Measurements from ENCODE around the gene EEF1G. TPM values are rescaled to one million over a fixed set of nuclear protein-coding genes. Genes with fewer than 3 reads are reported as not detected.

EEF1G gene
- total RNA-seq, 1 donor from 2014 or later, result 1,298 TPM

DNA sequence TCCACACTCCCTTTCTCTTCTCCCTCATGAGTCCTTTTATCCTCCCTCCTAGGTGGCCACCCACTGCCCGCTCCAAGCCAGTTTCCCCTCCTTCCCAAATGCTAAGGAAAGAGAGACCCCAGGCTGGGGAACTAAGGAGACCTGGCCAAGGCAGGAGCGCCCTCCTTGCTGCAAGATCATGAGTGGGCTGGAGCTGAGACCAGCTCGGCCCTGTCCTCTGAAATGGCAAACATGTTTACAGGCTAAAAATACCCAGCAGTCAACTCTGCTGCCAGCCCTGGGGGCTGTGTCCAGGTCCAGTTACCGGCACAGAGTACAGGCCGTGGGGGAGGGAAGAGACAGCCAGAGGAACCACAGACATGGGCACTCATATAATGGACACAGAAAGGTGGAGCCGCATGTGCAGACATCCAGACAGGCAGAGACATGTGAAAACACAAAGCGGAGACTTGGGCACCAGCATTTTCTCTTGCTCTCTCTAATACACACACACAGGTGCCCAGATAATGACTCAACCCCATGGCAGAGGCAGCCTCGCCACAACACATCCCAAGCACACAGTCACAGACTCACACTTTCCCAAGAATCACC lies 25.9 kb downstream of the EEF1G start:
- Mint-ChIP-seq H3K9me3 (ENCODE audit: unreplicated experiment) (no peaks in the 10 kb centered on the region), H3K36me3 (ENCODE audit: low read depth, unreplicated experiment) (no peaks in the 10 kb centered on the region), H3K27me3 (ENCODE audit: low read depth, unreplicated experiment) (no peaks in the 10 kb centered on the region), H3K27ac (ENCODE audit: unreplicated experiment) (peak overlapping the region; percentile 86), H3K4me1 (ENCODE audit: low read depth, unreplicated experiment) (peaks cover 34% of the 10 kb centered on the region), H3K4me3 (ENCODE audit: unreplicated experiment) (peak overlapping the region; percentile 84)
- Histone ChIP-seq H2AFZ (ENCODE audit: low read depth, low read length) (peak overlapping the region; percentile 24), H3K4me1 (ENCODE audit: insufficient read depth, low read length) (peaks cover 45% of the 10 kb centered on the region), H3K27ac (ENCODE audit: low read depth, low read length) (peak overlapping the region; percentile 66), H3K4me2 (ENCODE audit: low read length) (peak overlapping the region; percentile 90), H3K9ac (ENCODE audit: low read length) (peak overlapping the region; percentile 91), H3K27me3 (ENCODE audit: insufficient read depth, low read length) (no peaks in the 10 kb centered on the region), H3K79me2 (ENCODE audit: insufficient read depth, low read length) (peaks cover 46% of the 10 kb centered on the region), H3K4me3 (ENCODE audit: insufficient read depth, low read depth, low read length) (peak overlapping the region; percentile 95), H3K36me3 (ENCODE audit: insufficient read depth, low read length) (no peaks in the 10 kb centered on the region), H4K20me1 (ENCODE audit: insufficient read depth, low read length) (peaks cover 27% of the 10 kb centered on the region), H3K9me3 (ENCODE audit: insufficient read depth, low read depth, low read length) (no peaks in the 10 kb centered on the region)
- no peak for TF ChIP-seq EZH2 (IDR thresholded peaks at IDR 0.05; ENCODE audit: insufficient read depth, low read length)
- TF ChIP-seq, protein P1, sequence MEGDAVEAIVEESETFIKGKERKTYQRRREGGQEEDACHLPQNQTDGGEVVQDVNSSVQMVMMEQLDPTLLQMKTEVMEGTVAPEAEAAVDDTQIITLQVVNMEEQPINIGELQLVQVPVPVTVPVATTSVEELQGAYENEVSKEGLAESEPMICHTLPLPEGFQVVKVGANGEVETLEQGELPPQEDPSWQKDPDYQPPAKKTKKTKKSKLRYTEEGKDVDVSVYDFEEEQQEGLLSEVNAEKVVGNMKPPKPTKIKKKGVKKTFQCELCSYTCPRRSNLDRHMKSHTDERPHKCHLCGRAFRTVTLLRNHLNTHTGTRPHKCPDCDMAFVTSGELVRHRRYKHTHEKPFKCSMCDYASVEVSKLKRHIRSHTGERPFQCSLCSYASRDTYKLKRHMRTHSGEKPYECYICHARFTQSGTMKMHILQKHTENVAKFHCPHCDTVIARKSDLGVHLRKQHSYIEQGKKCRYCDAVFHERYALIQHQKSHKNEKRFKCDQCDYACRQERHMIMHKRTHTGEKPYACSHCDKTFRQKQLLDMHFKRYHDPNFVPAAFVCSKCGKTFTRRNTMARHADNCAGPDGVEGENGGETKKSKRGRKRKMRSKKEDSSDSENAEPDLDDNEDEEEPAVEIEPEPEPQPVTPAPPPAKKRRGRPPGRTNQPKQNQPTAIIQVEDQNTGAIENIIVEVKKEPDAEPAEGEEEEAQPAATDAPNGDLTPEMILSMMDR (IDR thresholded peaks at IDR 0.05; ENCODE audit: insufficient read depth, low read depth, low read length), result no peak
- DNase-seq (ENCODE audit: low read depth) (no peak), FAIRE-seq (no peak)

GRCh38 chr11:62546929-62547625 lies 26.6 kb downstream of the EEF1G start:
- Histone ChIP-seq H3K79me2 (ENCODE audit: insufficient read depth, low read length) (peaks cover 53% of the 10 kb centered on the region), H3K27ac (ENCODE audit: low read depth, low read length) (peak overlapping the region; percentile 66)
- H3K27me3 Mint-ChIP-seq (ENCODE audit: low read depth, unreplicated experiment), result no peaks in the 10 kb centered on the region

More at GRCh38 chr11:62546929-62547625, 26.6 kb downstream of the EEF1G start:
- peak overlapping the region; percentile 91 for H3K9ac ChIP-seq (ENCODE audit: low read length)
- H3K9me3 Mint-ChIP-seq (ENCODE audit: unreplicated experiment), result no peaks in the 10 kb centered on the region
- TF ChIP-seq, protein P1 (IDR thresholded peaks at IDR 0.05; ENCODE audit: insufficient read depth, low read depth, low read length), result no peak
- no peak for TF ChIP-seq EZH2 (IDR thresholded peaks at IDR 0.05; ENCODE audit: insufficient read depth, low read length)
- no peak for FAIRE-seq
- H3K4me1 ChIP-seq (ENCODE audit: insufficient read depth, low read length), result peaks cover 45% of the 10 kb centered on the region
- no peaks in the 10 kb centered on the region for H3K27me3 ChIP-seq (ENCODE audit: insufficient read depth, low read length)
- peaks cover 32% of the 10 kb centered on the region for H3K4me1 Mint-ChIP-seq (ENCODE audit: low read depth, unreplicated experiment)
- H3K4me3 Mint-ChIP-seq (ENCODE audit: unreplicated experiment), result peak overlapping the region; percentile 84
- DNase-seq (ENCODE audit: low read depth), result no peak
- H4K20me1 ChIP-seq (ENCODE audit: insufficient read depth, low read length), result peaks cover 33% of the 10 kb centered on the region
- H3K4me2 ChIP-seq (ENCODE audit: low read length), result peak overlapping the region; percentile 90
- no peaks in the 10 kb centered on the region for H3K36me3 ChIP-seq (ENCODE audit: insufficient read depth, low read length)
- peak overlapping the region; percentile 86 for H3K27ac Mint-ChIP-seq (ENCODE audit: unreplicated experiment)
- peak overlapping the region; percentile 95 for H3K4me3 ChIP-seq (ENCODE audit: insufficient read depth, low read depth, low read length)
- H3K36me3 Mint-ChIP-seq (ENCODE audit: low read depth, unreplicated experiment), result no peaks in the 10 kb centered on the region
- no peaks in the 10 kb centered on the region for H3K9me3 ChIP-seq (ENCODE audit: insufficient read depth, low read depth, low read length)
- peak overlapping the region; percentile 24 for H2AFZ ChIP-seq (ENCODE audit: low read depth, low read length)
